C4-2B (cell line): ENCODE data around the gene TAOK2.
"Not testable (repeated sequence)": the region's sequence is repeated elsewhere in the genome, so short reads cannot be mapped to it uniquely, and the experiment has no call there.

Experiments used
- H3K27ac ChIP-seq: fragments of 450-650 bp; 2 replicates; pipeline ENCODE4 v1.5.1; 2017
- CTCF ChIP-seq: fragments of 450-650 bp; conservative IDR thresholded peaks from 2 replicates; pipeline ENCODE4 v1.5.1; 2017; ENCODE audit warnings: mild to moderate bottlenecking
- ZFX ChIP-seq: fragments of 450-650 bp; IDR thresholded peaks from 2 replicates; pipeline ENCODE4 v1.6.1; 2017

TAOK2 gene

GRCh38 chr16:30033270-30033669 is 59.6 kb downstream of the TAOK2 start:
- TF ChIP-seq CTCF: no peak
- no peak for TF ChIP-seq ZFX
- no peak overlapping the region for H3K27ac ChIP-seq

GRCh38 chr16:30040221-30040620 is 66.6 kb downstream of the TAOK2 start:
- TF ChIP-seq ZFX (no peak), CTCF (no peak)
- no peak overlapping the region for H3K27ac ChIP-seq

GRCh38 chr16:30040690-30041089 is 67.0 kb downstream of the TAOK2 start:
- H3K27ac ChIP-seq: not testable (repeated sequence)

- no peak overlapping the region for H3K27ac ChIP-seq
- no peak; the same call in 1 of the 2 replicates for TF ChIP-seq CTCF
- no peak for TF ChIP-seq ZFX
These were observed 68.2 kb downstream of the TAOK2 start for GRCh38 chr16:30041841-30042240.
